ENCODE data around the gene SMIM30.

- TF ChIP-seq CTCF (IDR thresholded peaks at IDR 0.05): no peak
- TF ChIP-seq POLR2A (IDR thresholded peaks at IDR 0.05): no peak
- no peak for TF ChIP-seq EP300 (IDR thresholded peaks at IDR 0.05)
- no peak for TF ChIP-seq POLR2AphosphoS5 (IDR thresholded peaks at IDR 0.05)
Observed at GRCh38 chr7:113128031-113128430, 9.7 kb upstream of the SMIM30 start.
